Pancreas (tissue), 10 donors: ENCODE data around the gene DDX6. TPM values are rescaled to one million over a fixed set of nuclear protein-coding genes. Genes with fewer than 3 reads are reported as not detected.
"Not testable (repeated sequence)": the region's sequence is repeated elsewhere in the genome, so short reads cannot be mapped to it uniquely, and the experiment has no call there.

Experiments used
- ATAC-seq, 4 donors: fragments of 200-7000 bp; cut with Tn5 transposase; one replicate each; pipeline versions ENCODE4 v1.8.0 to v1.9.1; 2020; ENCODE audit warnings: mild to moderate bottlenecking in 4 of 4, moderate library complexity in 4 of 4
- DNase-seq, 6 donors: peaks; one replicate each; pipeline ENCODE4 v3.0.0-alpha.2; 2020
- FAIRE-seq: peaks from 2 replicates; lab custom pipeline; 2012; peaks lifted over from hg19 to GRCh38; lab: Jason Lieb, UNC
- H3K27ac ChIP-seq, 4 donors: fragments of 200-600 bp; sonication (generic); 1 replicate in 3 of 4; 2 replicates in 1 of 4; pipeline versions ENCODE4 v1.5.0 to v1.8.0; 2020
- H3K27me3 ChIP-seq, 4 donors: fragments of 200-600 bp; one replicate each; pipeline ENCODE4 v1.8.0; 2021
- H3K36me3 ChIP-seq, 3 donors: fragments of 200-600 bp; sonication (generic) in 1 of 3; one replicate each; pipeline versions ENCODE4 v1.5.0 to v1.8.0; 2020 to 2021
- H3K4me1 ChIP-seq, 3 donors: fragments of 200-600 bp; one replicate each; pipeline ENCODE4 v1.8.0; 2021
- H3K4me3 ChIP-seq, 4 donors: fragments of 200-600 bp; sonication (generic) in 2 of 4; one replicate each; pipeline versions ENCODE4 v1.5.0 to v1.8.0; 2020 to 2021
- H3K9me3 ChIP-seq, 4 donors: fragments of 200-600 bp; one replicate each; pipeline ENCODE4 v1.8.0; 2021
- WGBS, 2 donors: extraction: QIAGEN DNeasy Blood & Tissue Kit; methylation state at CpG; one replicate each; pipeline ENCODE4 v1.1.7; 2013; 5-methylcytosine and 5-hydroxymethylcytosine counted together
- intact Hi-C, 3 donors: fragments of 100-400 bp; cut with DNase I; formaldehyde crosslinking; loops; one replicate each; pipeline versions ENCODE4 v1.11.1 to v1.14.2; 2022
- polyA plus RNA-seq, 2 donors: library from polyadenylated mRNA; stranded (reverse); fragments of 200-250 nt; gene quantifications; one replicate each; pipeline ENCODE4 v1.2.3, GENCODE V29; 2013
- total RNA-seq, 6 donors: library from RNA; stranded (reverse); fragmentation: NEBNext Ultra II Directional in 4 of 6; extraction: Animal tissue kit (Norgen Biotek cat#: 25700) in 4 of 6; gene quantifications; one replicate each; pipeline versions ENCODE4 v1.2.1 to v1.2.4, GENCODE V29; 2021 to 2023
- TF ChIP-seq, protein P1 (sequence below), 4 donors: fragments of 200-600 bp; sonication (generic) in 3 of 4; IDR thresholded peaks; one replicate each; pipeline versions ENCODE4 v1.5.0 to v1.8.0; 2021; ENCODE audit warnings: antibody characterized with exemption in 4 of 4
- donor health status: healthy with polysubstance abuse.
- donor health status: DM: no; HTN: no; CAD: no; lungs with moderate emphysema.
- donor health status: DM: no; HTN: no; CAD: no.
- donor health status: control.
- donor health status: control.
- donor health status: Bipolar disorder and iron deficiency.
- donor health status: DM: yes; HTN: yes; CAD: no.
- donor health status: DM: no; HTN: no; CAD: no.
- donor health status: DM: no; HTN: no; CAD: no.
- donor health status: DM: yes; HTN: yes; CAD: no.

Gene DDX6
- total and polyA plus RNA-seq, 8 donors = 16.1 to 74.2 (median 48.4) TPM

DNA sequence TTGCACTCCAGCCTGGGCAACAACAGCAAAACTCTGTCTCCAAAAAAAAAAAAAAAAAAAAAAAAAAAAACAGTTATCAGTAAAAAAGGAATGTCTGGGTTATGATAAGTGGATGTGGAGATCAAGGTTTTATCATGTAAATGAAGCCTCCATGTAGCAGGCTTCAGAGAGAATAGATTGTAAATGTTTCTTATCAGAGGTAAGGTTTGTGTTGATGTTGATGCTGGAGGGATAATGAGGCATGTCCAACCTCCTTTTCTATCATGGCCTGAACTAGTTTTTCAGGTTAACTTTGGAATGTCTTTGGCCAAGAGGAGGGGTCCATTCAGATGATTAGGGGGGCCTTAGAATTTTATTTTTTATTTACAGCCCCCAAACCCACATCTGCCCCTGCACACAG lies 76.1 kb downstream of the DDX6 start:
- Histone ChIP-seq H3K36me3 (no peaks in the 10 kb centered on the region), H3K27me3 (no peaks in the 10 kb centered on the region), H3K27ac (peak overlapping the region in 1 of 4 donors; percentile 59), H3K4me3 (no peak overlapping the region), H3K4me1 (peaks cover 0 to 17% (median 4%) of the 10 kb centered on the region in 3 donors), H3K9me3 (no peaks in the 10 kb centered on the region)
- TF ChIP-seq, protein P1, sequence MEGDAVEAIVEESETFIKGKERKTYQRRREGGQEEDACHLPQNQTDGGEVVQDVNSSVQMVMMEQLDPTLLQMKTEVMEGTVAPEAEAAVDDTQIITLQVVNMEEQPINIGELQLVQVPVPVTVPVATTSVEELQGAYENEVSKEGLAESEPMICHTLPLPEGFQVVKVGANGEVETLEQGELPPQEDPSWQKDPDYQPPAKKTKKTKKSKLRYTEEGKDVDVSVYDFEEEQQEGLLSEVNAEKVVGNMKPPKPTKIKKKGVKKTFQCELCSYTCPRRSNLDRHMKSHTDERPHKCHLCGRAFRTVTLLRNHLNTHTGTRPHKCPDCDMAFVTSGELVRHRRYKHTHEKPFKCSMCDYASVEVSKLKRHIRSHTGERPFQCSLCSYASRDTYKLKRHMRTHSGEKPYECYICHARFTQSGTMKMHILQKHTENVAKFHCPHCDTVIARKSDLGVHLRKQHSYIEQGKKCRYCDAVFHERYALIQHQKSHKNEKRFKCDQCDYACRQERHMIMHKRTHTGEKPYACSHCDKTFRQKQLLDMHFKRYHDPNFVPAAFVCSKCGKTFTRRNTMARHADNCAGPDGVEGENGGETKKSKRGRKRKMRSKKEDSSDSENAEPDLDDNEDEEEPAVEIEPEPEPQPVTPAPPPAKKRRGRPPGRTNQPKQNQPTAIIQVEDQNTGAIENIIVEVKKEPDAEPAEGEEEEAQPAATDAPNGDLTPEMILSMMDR (IDR thresholded peaks at IDR 0.05) = no peak
- DNase-seq = no peak
- intact Hi-C loops = no loop called here
- no peak for FAIRE-seq
- ATAC-seq = no peak

GRCh38 chr11:118714416-118714815 lies 76.5 kb downstream of the DDX6 start:
- H3K27ac ChIP-seq, DNase-seq, H3K4me3 ChIP-seq, H3K36me3 ChIP-seq, FAIRE-seq, H3K9me3 ChIP-seq, intact Hi-C loops, ATAC-seq, H3K27me3 ChIP-seq: not testable (repeated sequence)
- WGBS, 2 donors = 91 to 94% methylated on average over 5 of the region's 5 CpGs
- H3K4me1 ChIP-seq = peaks cover 0 to 17% (median 4%) of the 10 kb centered on the region in 3 donors

- TF ChIP-seq, protein P1 (IDR thresholded peaks at IDR 0.05) = no peak
- no peak overlapping the region for H3K27ac ChIP-seq
- DNase-seq (no peak), FAIRE-seq (no peak), ATAC-seq (no peak)
- intact Hi-C loops = no loop called here
- H3K27me3 ChIP-seq = no peaks in the 10 kb centered on the region
- no peak overlapping the region for H3K4me3 ChIP-seq
- no peaks in the 10 kb centered on the region for H3K9me3 ChIP-seq
- H3K36me3 ChIP-seq = no peaks in the 10 kb centered on the region
- H3K4me1 ChIP-seq = no peaks in the 10 kb centered on the region
- 84 to 87% methylated on average over 6 of the region's 6 CpGs for WGBS, 2 donors
Observed at GRCh38 chr11:118708296-118708695, 82.7 kb downstream of the DDX6 start.

DNA sequence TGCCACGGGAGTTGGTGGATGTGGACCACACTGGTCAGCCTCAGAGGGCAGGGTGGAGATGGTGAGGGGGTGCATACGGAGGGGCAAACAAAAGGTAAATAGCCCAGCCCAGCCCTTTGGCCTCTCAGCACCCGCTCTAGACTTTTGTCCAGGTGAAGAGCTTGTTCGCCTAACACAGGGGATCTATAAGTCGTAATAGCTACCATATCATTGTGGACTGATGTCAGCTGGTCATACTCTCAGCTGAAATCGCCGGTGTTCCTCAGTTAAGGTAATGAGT lies 84.5 kb downstream of the DDX6 start:
- no peak overlapping the region for H3K27ac ChIP-seq
- ATAC-seq (no peak), FAIRE-seq (no peak), DNase-seq (no peak)
- intact Hi-C loops = no loop called here
- 77 to 79% methylated on average over 7 of the region's 7 CpGs for WGBS, 2 donors
- H3K36me3 ChIP-seq = no peaks in the 10 kb centered on the region
- H3K4me1 ChIP-seq = no peaks in the 10 kb centered on the region
- no peak overlapping the region for H3K4me3 ChIP-seq
- TF ChIP-seq, protein P1 (IDR thresholded peaks at IDR 0.05) = no peak
- H3K27me3 ChIP-seq = no peaks in the 10 kb centered on the region
- no peaks in the 10 kb centered on the region for H3K9me3 ChIP-seq

DNA sequence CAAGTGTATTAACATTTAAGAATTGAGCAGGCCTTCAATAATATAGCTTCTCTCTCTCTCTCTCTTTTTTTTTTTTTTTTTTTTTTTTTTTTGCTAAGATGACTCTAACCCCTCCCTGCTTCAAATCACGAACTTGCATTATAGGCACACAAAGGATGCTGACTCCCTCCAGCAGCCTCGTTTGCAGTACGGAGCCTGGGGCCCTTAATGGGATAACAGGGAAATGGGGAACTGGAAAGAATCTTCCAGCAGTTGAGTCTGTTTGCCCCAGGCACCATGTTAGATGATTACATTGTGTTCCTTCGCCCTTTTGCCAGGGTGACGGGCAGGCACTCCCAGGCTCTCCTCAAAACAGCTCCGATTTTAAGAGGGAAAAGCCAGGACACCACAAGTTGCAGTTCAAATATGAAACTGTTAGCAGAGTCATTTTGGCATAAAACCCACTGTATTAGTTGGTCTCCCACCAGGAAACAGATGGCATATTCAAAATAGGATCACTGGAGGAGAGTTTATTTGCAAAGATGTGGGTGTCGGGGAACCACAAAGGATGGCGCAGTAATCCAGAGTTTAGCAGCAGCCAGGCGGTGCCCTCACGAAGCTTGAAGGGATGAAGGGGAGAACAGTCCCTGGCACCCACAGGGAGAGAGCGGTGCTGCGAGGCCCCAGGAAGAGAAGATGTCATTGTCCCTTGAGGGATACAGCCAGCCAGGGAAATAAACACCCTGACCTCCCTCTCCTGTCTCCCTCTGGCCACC lies 85.0 kb downstream of the DDX6 start:
- WGBS, 2 donors = 72 to 73% methylated on average over 12 of the region's 12 CpGs
- no peaks in the 10 kb centered on the region for H3K9me3 ChIP-seq
- H3K27ac ChIP-seq = no peak overlapping the region
- H3K27me3 ChIP-seq = no peaks in the 10 kb centered on the region
- FAIRE-seq = no peak
- H3K4me3 ChIP-seq = no peak overlapping the region
- intact Hi-C loops = no loop called here
- DNase-seq = no peak
- no peaks in the 10 kb centered on the region for H3K4me1 ChIP-seq
- TF ChIP-seq, protein P1 (IDR thresholded peaks at IDR 0.05) = no peak
- no peaks in the 10 kb centered on the region for H3K36me3 ChIP-seq
- no peak for ATAC-seq
